ENCODE results near the gene MYBBP1A. TPM values are rescaled to one million over a fixed set of nuclear protein-coding genes. Genes with fewer than 3 reads are reported as not detected.
A peak's percentile ranks its signal among the peaks of the same experiment; 100 is the strongest.

The MYBBP1A gene
- total and polyA plus RNA-seq, 2 of the 13 experiments (the other 11 are each of a cell fraction or from before 2014, with no cell fraction given): 18.6 to 54.8 TPM

GRCh38 chr17:4540224-4540651, 14.9 kb downstream of the MYBBP1A start:
- peaks cover 9% of the 10 kb centered on the region; the same call in 1 of the 2 replicates for H3K4me1 ChIP-seq (ENCODE audit: insufficient read depth, low read length)
- ATAC-seq (peak; percentile 59), DNase-seq (ENCODE audit: low spot score) (peak; percentile 59), FAIRE-seq (no peak)
- peaks cover 29 to 56% of the 10 kb centered on the region in 2 experiments for H3K36me3 ChIP-seq (replicated peaks in 1 of 2; ENCODE audit: control insufficient read depth in 1 of 2, insufficient read depth in 2 of 2, low read length in 2 of 2)
- no peak overlapping the region for H3K4me3 ChIP-seq (replicated peaks in 1 of 3; ENCODE audit: insufficient read depth in 1 of 3, low read depth in 2 of 3, low read length in 3 of 3)
- no peak overlapping the region for H3K4me2 ChIP-seq (ENCODE audit: low read depth, low read length)
- H3K79me2 ChIP-seq (ENCODE audit: insufficient read depth, low read length): no peaks in the 10 kb centered on the region
- no peak overlapping the region for H3K27ac ChIP-seq (ENCODE audit: extremely low read length, insufficient read depth, low read length)
- no peaks in the 10 kb centered on the region for H3K27me3 ChIP-seq (ENCODE audit: control insufficient read depth in 1 of 2, insufficient read depth in 2 of 2, low read length in 2 of 2)
- POLR2A ChIA-PET: interaction anchor here (1.2 to 3.0 kb wide), 2 partner anchors 15 kb away, joined by 6 to 9 read pairs; partner anchors contain the start of gene MYBBP1A
- no peaks in the 10 kb centered on the region for H3K9me3 ChIP-seq (ENCODE audit: low read length)
- in situ Hi-C loops (cut with HindIII; ENCODE audit: extremely low pct_ligation_motif_present, low pct_unique_long_range_greater_than_20kb) (no loop called here), intact Hi-C loops (cut with micrococcal nuclease; ENCODE audit: unreplicated experiment) (no loop called here)
- BruUV-seq (replicated peaks): no TSS peak
- 0 out of 2 replicates have a peak, but pooled peaks cover 2% of the 10 kb centered on the region for H4K20me1 ChIP-seq (ENCODE audit: insufficient read depth, low read length)
- no peak overlapping the region for H2AFZ ChIP-seq (ENCODE audit: low read length)
- 37% methylated on average over 2 of the region's 14 CpGs for WGBS (ENCODE audit: low lambda C conversion rate)
- H3K9ac ChIP-seq (ENCODE audit: insufficient read depth, low read depth, low read length): no peak overlapping the region
- CTCF ChIA-PET (ENCODE audit: low intra/inter-chr PET ratio, low total read pairs): interaction anchor here (1.9 kb wide), 1 partner anchor 119 kb away, joined by 8 read pairs; no protein-coding TSS in a partner anchor
- TF ChIP-seq ZNF446 (CRISPR knock-in tag; IDR thresholded peaks at IDR 0.05) (no peak), ZC3H13 (CRISPR knock-in tag; IDR thresholded peaks at IDR 0.05) (0 out of 2 replicates have a peak, but pooled peaks have one; percentile 18), THAP9 (CRISPR knock-in tag; IDR thresholded peaks at IDR 0.05; ENCODE audit: borderline replicate concordance) (no peak), IRF9 (CRISPR knock-in tag; IDR thresholded peaks at IDR 0.05; ENCODE audit: borderline replicate concordance) (no peak), RBFOX2 (IDR thresholded peaks at IDR 0.05; ENCODE audit: low read depth, low read length) (0 out of 2 replicates have a peak, but pooled peaks have one; percentile 46), TIGD3 (CRISPR knock-in tag; IDR thresholded peaks at IDR 0.05; ENCODE audit: borderline replicate concordance) (no peak), NR2F1 (CRISPR knock-in tag; IDR thresholded peaks at IDR 0.05) (0 out of 4 replicates have a peak, but pooled peaks of 1 of the 2 experiments have one; percentile 13), NR2F6 (IDR thresholded peaks at IDR 0.05) (peak; percentile 43; the same call in 1 of the 2 replicates), NR2F6 (CRISPR knock-in tag; IDR thresholded peaks at IDR 0.05) (no peak), ZSCAN25 (CRISPR knock-in tag; IDR thresholded peaks at IDR 0.05) (peak; percentile 93), ZMYM4 (CRISPR knock-in tag; IDR thresholded peaks at IDR 0.05) (0 out of 2 replicates have a peak, but pooled peaks have one; percentile 19)
